GM04503 (cell line): ENCODE results near the gene ARHGAP27.

Experiments used
- DNase-seq: peaks from one replicate; pipeline ENCODE4 v3.0.0-alpha.2; 2012; ENCODE audit warnings: low read depth

Gene ARHGAP27

GRCh38 chr17:45406107-45406506, 26.6 kb downstream of the ARHGAP27 start:
- DNase-seq, result no peak

- no peak for DNase-seq
Observed at GRCh38 chr17:45405250-45406086, 27.2 kb downstream of the ARHGAP27 start.

- DNase-seq, result no peak
Observed at GRCh38 chr17:45404870-45405249, 27.8 kb downstream of the ARHGAP27 start.

GRCh38 chr17:45403906-45404490, 28.7 kb downstream of the ARHGAP27 start:
- DNase-seq, result no peak

GRCh38 chr17:45402916-45403315, 29.8 kb downstream of the ARHGAP27 start:
- no peak for DNase-seq

GRCh38 chr17:45398800-45399199, 33.9 kb downstream of the ARHGAP27 start:
- no peak for DNase-seq

- no peak for DNase-seq
Observed at GRCh38 chr17:45397796-45398195, 34.9 kb downstream of the ARHGAP27 start.

- DNase-seq, result no peak
Observed at GRCh38 chr17:45396496-45397205, 36.0 kb downstream of the ARHGAP27 start.

GRCh38 chr17:45395569-45396415, 36.9 kb downstream of the ARHGAP27 start:
- no peak for DNase-seq

GRCh38 chr17:45394913-45395568, 37.6 kb downstream of the ARHGAP27 start:
- DNase-seq, result no peak

GRCh38 chr17:45394564-45394912, 38.1 kb downstream of the ARHGAP27 start:
- DNase-seq, result no peak

GRCh38 chr17:45394091-45394490, 38.6 kb downstream of the ARHGAP27 start:
- no peak for DNase-seq

- no peak for DNase-seq
Observed at GRCh38 chr17:45393411-45393810, 39.3 kb downstream of the ARHGAP27 start.

GRCh38 chr17:45391918-45392317, 40.8 kb downstream of the ARHGAP27 start:
- no peak for DNase-seq

GRCh38 chr17:45391291-45391690, 41.4 kb downstream of the ARHGAP27 start:
- DNase-seq, result no peak

- no peak for DNase-seq
Observed at GRCh38 chr17:45389354-45389753, 43.3 kb downstream of the ARHGAP27 start.

- no peak for DNase-seq
Observed at GRCh38 chr17:45388604-45389325, 43.9 kb downstream of the ARHGAP27 start.

GRCh38 chr17:45387739-45388138, 44.9 kb downstream of the ARHGAP27 start:
- no peak for DNase-seq

GRCh38 chr17:45386178-45386577, 46.5 kb downstream of the ARHGAP27 start:
- DNase-seq, result no peak

- no peak for DNase-seq
Observed at GRCh38 chr17:45385331-45385997, 47.2 kb downstream of the ARHGAP27 start.
